Smooth muscle cell (in vitro differentiated cells): Measurements from ENCODE around the gene PTPN2. TPM values are rescaled to one million over a fixed set of nuclear protein-coding genes. Genes with fewer than 3 reads are reported as not detected.
"Not testable (repeated sequence)": the region's sequence is repeated elsewhere in the genome, so short reads cannot be mapped to it uniquely, and the experiment has no call there.

ENCODE experiments used
- DNase-seq: peaks from one replicate; lab custom pipeline; 2025; ENCODE audit not compliant: unreplicated experiment; lab: John Stamatoyannopoulos, UW
- H2AFZ ChIP-seq: fragments of 200-600 bp; sonication (generic); 2 replicates; pipeline ENCODE4 v1.6.0; 2016; ENCODE audit warnings: antibody characterized with exemption, low read depth, mild to moderate bottlenecking
- H3F3A ChIP-seq: fragments of 200-600 bp; sonication (generic); 2 replicates; pipeline ENCODE4 v1.6.0; 2017; ENCODE audit warnings: antibody characterized with exemption, low read depth
- H3K27ac ChIP-seq: fragments of 200-600 bp; sonication (generic); 2 replicates; pipeline ENCODE4 v1.5.1; 2016; ENCODE audit warnings: low read depth, mild to moderate bottlenecking
- H3K27me3 ChIP-seq: fragments of 200-600 bp; sonication (generic); 2 replicates; pipeline ENCODE4 v1.6.1; 2016; ENCODE audit warnings: low read depth, mild to moderate bottlenecking
- H3K36me3 ChIP-seq: fragments of 200-600 bp; sonication (generic); 2 replicates; pipeline ENCODE4 v1.5.1; 2016; ENCODE audit warnings: low read depth
- H3K4me1 ChIP-seq: fragments of 200-600 bp; sonication (generic); 2 replicates; pipeline ENCODE4 v1.5.1; 2016; ENCODE audit warnings: low read depth
- H3K4me2 ChIP-seq: fragments of 200-600 bp; sonication (generic); 2 replicates; pipeline ENCODE4 v1.6.0; 2016; ENCODE audit warnings: mild to moderate bottlenecking
- H3K4me3 ChIP-seq: fragments of 200-600 bp; sonication (generic); 2 replicates; pipeline ENCODE4 v1.5.1; 2016; ENCODE audit warnings: mild to moderate bottlenecking
- H3K79me2 ChIP-seq: fragments of 200-600 bp; sonication (generic); 2 replicates; pipeline ENCODE4 v1.6.0; 2016; ENCODE audit warnings: low read depth, mild to moderate bottlenecking
- H3K9ac ChIP-seq: fragments of 200-600 bp; sonication (generic); 2 replicates; pipeline ENCODE4 v1.6.0; 2016; ENCODE audit warnings: low read depth
- H3K9me3 ChIP-seq: fragments of 200-600 bp; sonication (generic); replicated peaks from 2 replicates; pipeline ENCODE4 v1.5.1; 2016; ENCODE audit warnings: low read depth
- H4K20me1 ChIP-seq: fragments of 200-600 bp; sonication (generic); 2 replicates; pipeline ENCODE4 v1.6.0; 2016; ENCODE audit warnings: low read depth
- WGBS: methylation state at CpG from one replicate; pipeline ENCODE4 v1.1.7; 2016; ENCODE audit warnings: low lambda C conversion rate; 5-methylcytosine and 5-hydroxymethylcytosine counted together
- polyA plus RNA-seq: library from polyadenylated mRNA; unstranded; fragments of >200 nt; fragmentation: Nextera tagmentation; extraction: Ambion mirVana; gene quantifications from 2 replicates; pipeline ENCODE4 v1.2.1, GENCODE V29; 2016
- total RNA-seq: library from RNA; depleted of rRNA; stranded (reverse); fragments of >200 nt; gene quantifications from 2 replicates; pipeline ENCODE4 v1.2.3, GENCODE V29; 2014
- TF ChIP-seq, protein P1 (sequence below): fragments of 200-600 bp; sonication (generic); IDR thresholded peaks from 2 replicates; pipeline ENCODE4 v1.5.1; 2017; ENCODE audit warnings: borderline replicate concordance, mild to moderate bottlenecking, antibody characterized with exemption; ENCODE audit not compliant: insufficient read depth, poor library complexity, severe bottlenecking

The PTPN2 gene
- total and polyA plus RNA-seq, 2 experiments from 2014 or later: 17.1 to 48.7 TPM

- TF ChIP-seq, protein P1, sequence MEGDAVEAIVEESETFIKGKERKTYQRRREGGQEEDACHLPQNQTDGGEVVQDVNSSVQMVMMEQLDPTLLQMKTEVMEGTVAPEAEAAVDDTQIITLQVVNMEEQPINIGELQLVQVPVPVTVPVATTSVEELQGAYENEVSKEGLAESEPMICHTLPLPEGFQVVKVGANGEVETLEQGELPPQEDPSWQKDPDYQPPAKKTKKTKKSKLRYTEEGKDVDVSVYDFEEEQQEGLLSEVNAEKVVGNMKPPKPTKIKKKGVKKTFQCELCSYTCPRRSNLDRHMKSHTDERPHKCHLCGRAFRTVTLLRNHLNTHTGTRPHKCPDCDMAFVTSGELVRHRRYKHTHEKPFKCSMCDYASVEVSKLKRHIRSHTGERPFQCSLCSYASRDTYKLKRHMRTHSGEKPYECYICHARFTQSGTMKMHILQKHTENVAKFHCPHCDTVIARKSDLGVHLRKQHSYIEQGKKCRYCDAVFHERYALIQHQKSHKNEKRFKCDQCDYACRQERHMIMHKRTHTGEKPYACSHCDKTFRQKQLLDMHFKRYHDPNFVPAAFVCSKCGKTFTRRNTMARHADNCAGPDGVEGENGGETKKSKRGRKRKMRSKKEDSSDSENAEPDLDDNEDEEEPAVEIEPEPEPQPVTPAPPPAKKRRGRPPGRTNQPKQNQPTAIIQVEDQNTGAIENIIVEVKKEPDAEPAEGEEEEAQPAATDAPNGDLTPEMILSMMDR: no peak
- Histone ChIP-seq H2AFZ (no peak overlapping the region), H3K9me3 (no peaks in the 10 kb centered on the region), H3K4me1 (peaks cover 22% of the 10 kb centered on the region), H3K27ac (no peak overlapping the region), H3K79me2 (peaks cover 82% of the 10 kb centered on the region), H3K9ac (no peak overlapping the region), H3K4me2 (no peak overlapping the region), H4K20me1 (peaks cover 76% of the 10 kb centered on the region), H3K36me3 (no peaks in the 10 kb centered on the region), H3K4me3 (no peak overlapping the region), H3K27me3 (no peaks in the 10 kb centered on the region), H3F3A (peaks cover 7% of the 10 kb centered on the region)
- 81% methylated on average over 8 of the region's 8 CpGs for WGBS
- no peak for DNase-seq
Observed at GRCh38 chr18:12879840-12880540, 4.0 kb downstream of the PTPN2 start.

DNA sequence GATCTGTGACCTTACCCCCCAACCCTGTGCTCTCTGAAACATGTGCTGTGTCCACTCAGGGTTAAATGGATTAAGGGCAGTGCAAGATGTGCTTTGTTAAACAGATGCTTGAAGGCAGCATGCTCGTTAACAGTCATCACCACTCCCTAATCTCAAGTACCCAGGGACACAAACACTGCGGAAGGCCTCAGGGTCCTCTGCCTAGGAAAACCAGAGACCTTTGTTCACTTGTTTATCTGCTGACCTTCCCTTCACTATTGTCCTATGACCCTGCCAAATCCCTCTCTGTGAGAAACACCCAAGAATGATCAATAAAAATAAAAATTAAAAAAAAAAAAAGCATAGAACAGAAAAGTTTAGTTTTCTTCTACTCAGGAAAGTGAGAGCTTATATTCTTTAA is 9.0 kb downstream of the PTPN2 start:
- peaks cover 70% of the 10 kb centered on the region for H3K79me2 ChIP-seq
- not testable (repeated sequence) for DNase-seq, H2AFZ ChIP-seq, H3K9ac ChIP-seq, H3K4me2 ChIP-seq, H3K4me1 ChIP-seq, H3F3A ChIP-seq, H3K9me3 ChIP-seq, H3K27me3 ChIP-seq, H3K4me3 ChIP-seq, H3K36me3 ChIP-seq, H3K27ac ChIP-seq
- whole genome bisulfite sequencing: 28% methylated on average over 2 of the region's 2 CpGs
- peaks cover 65% of the 10 kb centered on the region for H4K20me1 ChIP-seq

DNA sequence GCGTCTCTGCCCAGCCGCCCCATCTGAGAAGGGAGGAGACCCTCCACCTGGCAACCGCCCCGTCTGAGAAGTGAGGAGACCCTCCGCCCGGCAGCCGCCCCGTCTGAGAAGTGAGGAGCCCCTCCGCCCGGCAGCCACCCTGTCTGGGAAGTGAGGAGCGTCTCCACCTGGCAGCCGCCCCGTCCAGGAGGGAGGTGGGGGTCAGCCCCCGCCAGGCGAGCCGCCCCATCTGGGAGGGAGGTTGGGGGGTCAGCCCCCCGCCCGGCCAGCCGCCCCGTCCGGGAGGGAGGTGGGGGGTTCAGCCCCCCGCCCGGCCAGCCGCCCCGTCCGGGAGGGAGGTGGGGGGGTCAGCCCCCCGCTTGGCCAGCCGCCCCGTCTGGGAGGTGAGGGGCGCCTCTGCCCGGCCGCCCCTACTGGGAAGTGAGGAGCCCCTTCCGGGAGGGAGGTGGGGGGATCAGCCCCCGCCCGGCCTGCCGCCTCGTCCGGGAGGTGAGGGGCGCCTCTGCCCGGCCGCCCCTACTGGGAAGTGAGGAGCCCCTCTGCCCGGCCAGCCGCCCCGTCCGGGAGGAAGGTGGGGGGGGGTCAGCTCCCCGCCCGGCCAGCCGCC is 10.0 kb downstream of the PTPN2 start:
- not testable (repeated sequence) for H3K4me1 ChIP-seq, H3F3A ChIP-seq, H3K27me3 ChIP-seq, H3K4me3 ChIP-seq, H3K4me2 ChIP-seq, H2AFZ ChIP-seq, H3K36me3 ChIP-seq, H3K9me3 ChIP-seq, H3K27ac ChIP-seq, H3K9ac ChIP-seq, DNase-seq
- Histone ChIP-seq H3K79me2 (peaks cover 70% of the 10 kb centered on the region), H4K20me1 (peaks cover 56% of the 10 kb centered on the region)
- 100% methylated on average over 5 of the region's 48 CpGs for WGBS

DNA sequence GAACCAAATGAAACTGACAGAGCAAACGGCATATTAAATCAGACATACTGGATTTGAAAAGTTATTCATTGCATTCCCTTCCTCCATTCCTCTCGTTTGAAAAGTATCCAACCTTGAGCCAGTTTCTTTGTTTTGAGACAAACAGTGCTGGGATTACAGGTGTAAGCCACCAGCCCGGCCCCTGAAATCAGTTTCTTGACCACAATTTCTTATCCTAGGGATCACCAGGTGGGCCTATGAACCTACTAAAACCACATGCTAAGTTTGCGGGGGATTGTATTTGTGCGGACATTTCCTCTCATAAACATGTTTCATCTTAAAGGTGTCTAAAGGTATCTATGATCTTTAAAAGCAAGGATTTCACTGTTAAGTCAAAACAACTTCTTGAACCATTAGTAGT is 11.6 kb downstream of the PTPN2 start:
- Histone ChIP-seq H3F3A (no peaks in the 10 kb centered on the region), H2AFZ (no peak overlapping the region), H3K9ac (no peak overlapping the region), H3K27ac (no peak overlapping the region), H3K36me3 (no peaks in the 10 kb centered on the region), H3K27me3 (no peaks in the 10 kb centered on the region), H3K9me3 (no peaks in the 10 kb centered on the region), H3K4me2 (no peak overlapping the region), H4K20me1 (peaks cover 48% of the 10 kb centered on the region), H3K4me1 (peaks cover 4% of the 10 kb centered on the region), H3K4me3 (no peak overlapping the region), H3K79me2 (peaks cover 64% of the 10 kb centered on the region)
- DNase-seq: no peak
- TF ChIP-seq, protein P1: no peak
- WGBS: 94% methylated on average over 5 of the region's 5 CpGs
